AG04450 (cell line): ENCODE measurements around the gene VEZT. TPM values are rescaled to one million over a fixed set of nuclear protein-coding genes. Genes with fewer than 3 reads are reported as not detected.

Experiments used
- CTCF ChIA-PET: fragments of 300-600, 350-600 bp; formaldehyde crosslinking; extraction: SDS; loops from one replicate; lab custom pipeline; 2022; ENCODE audit warnings: antibody characterized with exemption, inconsistent platforms; lab: Charles Lee
- POLR2A ChIA-PET: fragments of 350-600 bp; formaldehyde crosslinking; extraction: SDS; loops from one replicate; lab custom pipeline; 2021; ENCODE audit warnings: antibody characterized with exemption, inconsistent platforms; lab: Yijun Ruan, JAX
- DNase-seq: peaks from one replicate; pipeline ENCODE4 v3.0.0-alpha.2; 2011; ENCODE audit warnings: low read depth, low spot score
- H3K27ac ChIP-seq: one replicate; pipeline ENCODE4 v1.5.1; 2012; ENCODE audit warnings: low read depth, low read length, control low read depth
- H3K27me3 ChIP-seq: one replicate; pipeline ENCODE4 v1.6.0; 2012; ENCODE audit warnings: low read length; ENCODE audit not compliant: control insufficient read depth, insufficient read depth
- H3K4me3 ChIP-seq: 2 replicates; pipeline ENCODE4 v1.5.1; 2011; ENCODE audit warnings: mild to moderate bottlenecking, low read depth, low read length, control low read depth
- H3K9me3 ChIP-seq: 2 replicates; pipeline ENCODE4 v1.5.1; 2012; ENCODE audit warnings: low read length; ENCODE audit not compliant: control insufficient read depth, insufficient read depth
- CTCF ChIP-seq: IDR thresholded peaks from 2 replicates; pipeline ENCODE4 v1.5.1; 2011; ENCODE audit warnings: low read depth, low read length, control low read depth, inconsistent platforms
- polyA plus RNA-seq: library from polyadenylated mRNA; depleted of rRNA; stranded (reverse); fragments of >200 nt; gene quantifications from 2 replicates; pipeline ENCODE4 v1.2.3, GENCODE V29; 2011

The VEZT gene
- polyA plus RNA-seq, 1 experiment = 143 TPM

GRCh38 chr12:95177201-95177768, 40.3 kb upstream of the VEZT start:
- TF ChIP-seq CTCF = no peak
- CTCF ChIA-PET = no interaction called here
- POLR2A ChIA-PET = interaction anchor here (0.6 kb wide), 1 partner anchor 468 kb away, joined by 3 read pairs; no protein-coding TSS in a partner anchor
- H3K27ac ChIP-seq = no peak overlapping the region
- H3K27me3 ChIP-seq = no peaks in the 10 kb centered on the region
- no peak overlapping the region for H3K4me3 ChIP-seq
- no peak for DNase-seq
- H3K9me3 ChIP-seq = no peaks in the 10 kb centered on the region

DNA sequence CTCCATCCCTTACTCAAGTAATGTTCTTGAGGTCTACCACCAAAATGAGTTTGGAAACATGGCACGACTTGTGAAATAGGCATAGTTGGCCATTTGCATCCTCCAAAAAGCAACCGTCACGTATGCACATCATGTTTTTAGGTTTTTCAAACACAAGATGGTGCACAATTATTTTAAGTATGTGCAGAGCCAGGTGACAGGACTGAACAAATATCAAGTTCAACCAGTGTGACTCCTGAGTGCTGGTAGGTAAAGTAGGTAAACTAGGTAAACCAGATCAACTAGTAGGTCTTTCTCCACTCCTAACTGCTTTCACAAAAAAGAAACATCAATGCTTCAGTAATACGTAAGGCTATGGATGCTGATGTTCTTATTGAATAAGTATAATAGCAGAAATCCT, 39.5 kb upstream of the VEZT start:
- no peak for DNase-seq
- ChIA-PET POLR2A (no interaction called here), CTCF (no interaction called here)
- Histone ChIP-seq H3K9me3 (no peaks in the 10 kb centered on the region), H3K27ac (no peak overlapping the region), H3K4me3 (no peak overlapping the region), H3K27me3 (no peaks in the 10 kb centered on the region)
- no peak for TF ChIP-seq CTCF

DNA sequence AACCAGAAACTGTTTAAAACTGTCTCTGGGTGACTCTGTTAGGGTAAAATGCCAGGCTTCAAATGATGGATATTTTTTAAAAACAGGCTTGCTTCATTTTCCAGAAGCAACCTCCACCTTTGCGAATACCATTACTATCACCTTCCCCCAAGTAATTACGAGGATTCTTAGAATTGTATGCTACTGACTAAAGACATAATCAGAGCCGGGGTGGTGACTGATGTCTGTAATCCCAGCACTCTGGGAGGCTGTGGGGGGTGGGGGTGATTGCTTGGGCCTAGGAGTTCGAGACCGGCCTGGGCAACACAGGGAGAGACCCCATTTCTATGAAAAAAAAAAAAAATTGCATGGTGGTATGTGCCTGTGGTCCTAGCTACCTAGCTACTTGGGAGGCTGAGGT, 38.6 kb upstream of the VEZT start:
- Histone ChIP-seq H3K27ac (no peak overlapping the region), H3K27me3 (no peaks in the 10 kb centered on the region), H3K9me3 (no peaks in the 10 kb centered on the region), H3K4me3 (no peak overlapping the region)
- no peak for TF ChIP-seq CTCF
- no peak for DNase-seq
- CTCF ChIA-PET = no interaction called here
- POLR2A ChIA-PET = no interaction called here

GRCh38 chr12:95181103-95181502, 36.5 kb upstream of the VEZT start:
- no peak for DNase-seq
- no peaks in the 10 kb centered on the region for H3K27me3 ChIP-seq
- H3K4me3 ChIP-seq = no peak overlapping the region
- no peak overlapping the region for H3K27ac ChIP-seq
- H3K9me3 ChIP-seq = no peaks in the 10 kb centered on the region
- ChIA-PET POLR2A (no interaction called here), CTCF (no interaction called here)
- no peak for TF ChIP-seq CTCF

DNA sequence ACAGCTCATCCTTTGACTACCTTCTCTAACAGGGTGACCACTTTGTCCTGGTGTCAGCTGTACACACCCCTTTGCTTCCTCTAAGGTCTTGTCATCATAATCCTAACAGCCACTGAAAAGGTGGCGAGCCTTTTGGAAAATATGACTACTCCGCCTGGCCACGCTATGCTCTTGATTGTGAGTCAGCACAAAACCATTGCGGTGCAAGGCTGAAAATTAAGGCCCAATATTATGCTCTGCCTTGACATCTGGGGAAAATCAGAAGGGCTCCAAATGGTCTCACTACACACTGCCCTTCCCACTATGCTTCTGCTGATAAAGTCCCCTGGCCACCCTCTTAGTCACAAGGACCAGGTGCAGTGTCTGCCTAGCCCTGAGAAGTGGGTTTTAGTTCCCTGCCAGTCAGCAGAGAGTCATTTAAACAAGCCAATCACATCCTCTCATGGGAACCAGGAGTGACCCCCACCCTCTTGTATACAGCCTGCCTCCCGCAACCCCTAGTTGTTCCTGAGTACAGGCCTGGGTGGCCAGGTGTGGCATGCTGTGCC, 34.7 kb upstream of the VEZT start:
- CTCF ChIA-PET = no interaction called here
- no peak for TF ChIP-seq CTCF
- Histone ChIP-seq H3K4me3 (no peak overlapping the region), H3K9me3 (no peaks in the 10 kb centered on the region), H3K27ac (no peak overlapping the region), H3K27me3 (no peaks in the 10 kb centered on the region)
- no peak for DNase-seq
- POLR2A ChIA-PET = no interaction called here
